ENCODE data around the gene ITM2A. TPM values are rescaled to one million over a fixed set of nuclear protein-coding genes. Genes with fewer than 3 reads are reported as not detected.

The ITM2A gene
- total RNA-seq, 2 experiments from 2014 or later: 89.0 to 112 TPM

Other genes starting within 250 kb of the ITM2A start
- gene GPR174, start 222.6 kb downstream of the ITM2A start, total RNA-seq: 1 to 10 TPM; 8.5 to 9.9 TPM

Measured in activated CD4-positive, alpha-beta T cell treated with anti-CD3 and anti-CD28 coated beads for 36 hours (primary cell).